ENCODE data around the gene CLCF1.

CLCF1 gene

GRCh38 chr11:67375320-67376055, 2.1 kb upstream of the CLCF1 start:
- H3K27me3 ChIP-seq (ENCODE audit: insufficient read depth, low read length, poor library complexity, severe bottlenecking), result no peaks in the 10 kb centered on the region
- no peak overlapping the region for H3K9ac ChIP-seq (ENCODE audit: low read depth, low read length, poor library complexity, severe bottlenecking)
- H3K79me2 ChIP-seq (ENCODE audit: insufficient read depth, low read length), result peaks cover 4% of the 10 kb centered on the region; the same call in 1 of the 2 replicates
- H3K4me2 ChIP-seq (ENCODE audit: low read depth, low read length, poor library complexity, severe bottlenecking), result no peak overlapping the region
- H2AFZ ChIP-seq (ENCODE audit: low read length), result no peak overlapping the region
- no peaks in the 10 kb centered on the region for H3F3A ChIP-seq (ENCODE audit: low read depth)
- no peak overlapping the region for H3K4me3 ChIP-seq (ENCODE audit: low read length, poor library complexity, severe bottlenecking)
- TF ChIP-seq EZH2phosphoT487 (IDR thresholded peaks at IDR 0.05; ENCODE audit: borderline replicate concordance), result no peak
- no peaks in the 10 kb centered on the region for H3K9me3 ChIP-seq (ENCODE audit: insufficient read depth, low read depth, low read length)
- H3K4me1 ChIP-seq (ENCODE audit: insufficient read depth, low read length, poor library complexity, severe bottlenecking), result peaks cover 41% of the 10 kb centered on the region
- no peaks in the 10 kb centered on the region for H4K20me1 ChIP-seq (ENCODE audit: insufficient read depth, low read length, poor library complexity, severe bottlenecking)
- no peaks in the 10 kb centered on the region for H3K36me3 ChIP-seq (ENCODE audit: insufficient read depth, low read length)
- no peaks in the 10 kb centered on the region for H3K9me2 ChIP-seq (replicated peaks; ENCODE audit: low read depth, low read length)

GRCh38 chr11:67374571-67375281, 1.3 kb upstream of the CLCF1 start:
- no peaks in the 10 kb centered on the region for H3K9me2 ChIP-seq (replicated peaks; ENCODE audit: low read depth, low read length)
- H3K36me3 ChIP-seq (ENCODE audit: insufficient read depth, low read length), result no peaks in the 10 kb centered on the region
- H3K4me3 ChIP-seq (ENCODE audit: low read length, poor library complexity, severe bottlenecking), result peak overlapping the region; percentile 90
- peaks cover 45% of the 10 kb centered on the region for H3K4me1 ChIP-seq (ENCODE audit: insufficient read depth, low read length, poor library complexity, severe bottlenecking)
- H3K79me2 ChIP-seq (ENCODE audit: insufficient read depth, low read length), result peaks cover 4% of the 10 kb centered on the region; the same call in 1 of the 2 replicates
- peak overlapping the region; percentile 75 for H3K9ac ChIP-seq (ENCODE audit: low read depth, low read length, poor library complexity, severe bottlenecking)
- no peaks in the 10 kb centered on the region for H3F3A ChIP-seq (ENCODE audit: low read depth)
- H3K27me3 ChIP-seq (ENCODE audit: insufficient read depth, low read length, poor library complexity, severe bottlenecking), result no peaks in the 10 kb centered on the region
- no peaks in the 10 kb centered on the region for H3K9me3 ChIP-seq (ENCODE audit: insufficient read depth, low read depth, low read length)
- peak overlapping the region; percentile 95 for H3K4me2 ChIP-seq (ENCODE audit: low read depth, low read length, poor library complexity, severe bottlenecking)
- H2AFZ ChIP-seq (ENCODE audit: low read length), result no peak overlapping the region
- no peaks in the 10 kb centered on the region for H4K20me1 ChIP-seq (ENCODE audit: insufficient read depth, low read length, poor library complexity, severe bottlenecking)
- TF ChIP-seq EZH2phosphoT487 (IDR thresholded peaks at IDR 0.05; ENCODE audit: borderline replicate concordance), result no peak
- no peak for TF ChIP-seq CTCF (conservative IDR thresholded peaks at IDR 0.05; ENCODE audit: low read length)

GRCh38 chr11:67373648-67374570, 511 bp upstream of the CLCF1 start:
- no peak for TF ChIP-seq EZH2phosphoT487 (IDR thresholded peaks at IDR 0.05; ENCODE audit: borderline replicate concordance)
- TF ChIP-seq CTCF (conservative IDR thresholded peaks at IDR 0.05; ENCODE audit: low read length), result peak; percentile 74
- peaks cover 53% of the 10 kb centered on the region for H3K4me1 ChIP-seq (ENCODE audit: insufficient read depth, low read length, poor library complexity, severe bottlenecking)
- peak overlapping the region; percentile 95 for H3K4me2 ChIP-seq (ENCODE audit: low read depth, low read length, poor library complexity, severe bottlenecking)
- H3K9me2 ChIP-seq (replicated peaks; ENCODE audit: low read depth, low read length), result no peaks in the 10 kb centered on the region
- peak overlapping the region; percentile 90 for H3K4me3 ChIP-seq (ENCODE audit: low read length, poor library complexity, severe bottlenecking)
- peak overlapping the region; percentile 91 for H2AFZ ChIP-seq (ENCODE audit: low read length)
- peaks cover 4% of the 10 kb centered on the region; the same call in 1 of the 2 replicates for H3K79me2 ChIP-seq (ENCODE audit: insufficient read depth, low read length)
- no peaks in the 10 kb centered on the region for H3K36me3 ChIP-seq (ENCODE audit: insufficient read depth, low read length)
- H4K20me1 ChIP-seq (ENCODE audit: insufficient read depth, low read length, poor library complexity, severe bottlenecking), result no peaks in the 10 kb centered on the region
- no peaks in the 10 kb centered on the region for H3K27me3 ChIP-seq (ENCODE audit: insufficient read depth, low read length, poor library complexity, severe bottlenecking)
- H3K9me3 ChIP-seq (ENCODE audit: insufficient read depth, low read depth, low read length), result no peaks in the 10 kb centered on the region
- no peaks in the 10 kb centered on the region for H3F3A ChIP-seq (ENCODE audit: low read depth)
- H3K9ac ChIP-seq (ENCODE audit: low read depth, low read length, poor library complexity, severe bottlenecking), result peak overlapping the region; percentile 75
